Stimulated activated CD8-positive, alpha-beta memory T cell treated with anti-CD3 and anti-CD28 coated beads, Interleukin-15, amount 100 ng/mL, for 1 hour (primary cell): ENCODE measurements around the gene AEBP1.

ENCODE experiments used
- DNase-seq: peaks from one replicate; pipeline ENCODE4 v3.0.0-alpha.2; 2020; ENCODE audit warnings: low read depth

Gene AEBP1

GRCh38 chr7:44084701-44085100 is 19.4 kb upstream of the AEBP1 start:
- DNase-seq = no peak

- DNase-seq = no peak
Observed at GRCh38 chr7:44085546-44085945, 18.6 kb upstream of the AEBP1 start.

- DNase-seq = no peak
Observed at GRCh38 chr7:44086627-44087026, 17.5 kb upstream of the AEBP1 start.

- no peak for DNase-seq
Observed at GRCh38 chr7:44087911-44088838, 16.0 kb upstream of the AEBP1 start.

- DNase-seq = no peak
Observed at GRCh38 chr7:44093102-44093641, 11.0 kb upstream of the AEBP1 start.

GRCh38 chr7:44094365-44094764 is 9.8 kb upstream of the AEBP1 start:
- DNase-seq = no peak

GRCh38 chr7:44094883-44095592 is 9.1 kb upstream of the AEBP1 start:
- DNase-seq = no peak

- no peak for DNase-seq
Observed at GRCh38 chr7:44095781-44096180, 8.4 kb upstream of the AEBP1 start.

GRCh38 chr7:44096326-44096881 is 7.7 kb upstream of the AEBP1 start:
- DNase-seq = no peak

- DNase-seq = no peak
Observed at GRCh38 chr7:44097064-44097932, 6.8 kb upstream of the AEBP1 start.

- DNase-seq = no peak
Observed at GRCh38 chr7:44098092-44099068, 5.8 kb upstream of the AEBP1 start.

- no peak for DNase-seq
Observed at GRCh38 chr7:44099669-44100068, 4.5 kb upstream of the AEBP1 start.

GRCh38 chr7:44100458-44101302 is 3.5 kb upstream of the AEBP1 start:
- no peak for DNase-seq

- DNase-seq = no peak
Observed at GRCh38 chr7:44101303-44101965, 2.7 kb upstream of the AEBP1 start.

GRCh38 chr7:44101966-44102845 is 1.9 kb upstream of the AEBP1 start:
- DNase-seq = no peak

- DNase-seq = no peak
Observed at GRCh38 chr7:44102846-44103565, 1.1 kb upstream of the AEBP1 start.

GRCh38 chr7:44103566-44103922 is 601 bp upstream of the AEBP1 start:
- no peak for DNase-seq
